GM19239 (cell line): ENCODE measurements around the gene PDE8B.

Experiments used
- DNase-seq: peaks from one replicate; pipeline ENCODE4 v3.0.0; 2011; ENCODE audit warnings: low spot score; ENCODE audit not compliant: insufficient read length
- FAIRE-seq: peaks from 2 replicates; lab custom pipeline; 2011; peaks lifted over from hg19 to GRCh38; lab: Jason Lieb, UNC

PDE8B gene

DNA sequence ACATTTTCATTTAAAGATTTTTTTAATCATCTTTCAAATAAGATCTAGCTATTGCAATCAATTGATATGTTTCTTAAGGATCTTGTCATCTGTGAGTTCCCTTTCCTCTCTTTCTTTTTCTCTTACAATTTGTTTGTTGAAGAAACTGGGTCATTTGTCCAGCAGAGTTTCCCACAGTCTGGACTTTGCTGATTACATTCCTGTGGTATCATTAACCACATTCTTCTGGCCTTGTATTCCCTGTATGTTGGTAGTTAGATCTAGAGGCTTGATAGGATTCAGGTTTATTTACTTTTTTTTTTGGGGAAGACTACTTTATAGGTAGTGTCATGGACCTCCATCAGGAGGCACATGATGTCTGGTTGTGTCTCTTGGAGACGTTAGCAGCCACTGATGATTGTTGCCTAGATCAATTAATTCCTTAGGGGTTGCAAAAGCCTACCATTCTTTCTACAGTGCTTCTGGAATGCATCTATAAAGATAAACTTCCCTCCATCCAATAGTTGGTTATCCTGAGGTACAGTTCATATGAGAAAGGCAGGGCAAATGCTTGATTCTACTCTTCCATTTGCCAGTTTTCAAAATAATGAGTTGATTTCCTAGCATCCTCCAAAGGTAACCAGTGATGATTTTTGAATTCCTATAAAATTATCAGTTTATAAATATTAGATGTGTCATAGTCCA is 14.3 kb downstream of the PDE8B start:
- FAIRE-seq (no peak), DNase-seq (no peak)

DNA sequence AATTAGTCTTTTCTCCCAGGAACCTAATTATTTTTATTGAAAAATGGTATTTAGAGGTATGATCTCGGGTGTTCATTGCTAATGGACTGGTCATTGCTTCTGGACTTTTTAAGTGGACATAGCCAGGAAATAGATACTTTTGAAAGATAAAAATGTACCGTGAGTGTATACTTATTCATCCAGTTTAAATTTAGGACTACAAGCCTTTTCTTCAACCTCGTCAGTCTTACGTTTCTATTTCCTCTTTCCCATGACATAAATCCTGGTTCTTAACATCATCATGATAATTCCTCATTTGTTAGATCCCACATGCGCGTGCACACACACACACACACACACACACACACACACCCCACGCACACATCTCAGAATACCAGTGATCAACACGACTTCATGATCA is 15.1 kb downstream of the PDE8B start:
- no peak for DNase-seq
- no peak for FAIRE-seq

DNA sequence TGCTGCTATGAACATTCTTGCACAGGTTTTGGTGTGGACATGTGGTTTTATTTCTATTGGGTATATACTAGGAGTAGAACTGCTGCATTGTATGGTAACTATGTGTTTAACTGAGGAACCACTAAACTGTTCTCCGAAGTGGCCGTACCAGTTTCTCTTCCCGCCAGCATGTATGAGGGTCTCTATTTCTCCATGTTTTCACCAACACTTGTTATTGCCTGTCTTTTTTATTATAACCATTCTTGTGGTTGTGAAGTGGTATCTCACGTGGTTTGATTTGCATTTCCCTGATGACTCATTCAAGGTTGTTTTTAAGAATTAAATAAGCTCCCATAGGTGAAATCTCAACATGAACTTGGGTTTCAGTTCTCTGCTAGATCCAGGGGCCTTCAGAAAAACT is 19.4 kb downstream of the PDE8B start:
- no peak for DNase-seq
- no peak for FAIRE-seq

- no peak for FAIRE-seq
- DNase-seq, result no peak
Observed at GRCh38 chr5:77230727-77231470, 20.4 kb downstream of the PDE8B start.

DNA sequence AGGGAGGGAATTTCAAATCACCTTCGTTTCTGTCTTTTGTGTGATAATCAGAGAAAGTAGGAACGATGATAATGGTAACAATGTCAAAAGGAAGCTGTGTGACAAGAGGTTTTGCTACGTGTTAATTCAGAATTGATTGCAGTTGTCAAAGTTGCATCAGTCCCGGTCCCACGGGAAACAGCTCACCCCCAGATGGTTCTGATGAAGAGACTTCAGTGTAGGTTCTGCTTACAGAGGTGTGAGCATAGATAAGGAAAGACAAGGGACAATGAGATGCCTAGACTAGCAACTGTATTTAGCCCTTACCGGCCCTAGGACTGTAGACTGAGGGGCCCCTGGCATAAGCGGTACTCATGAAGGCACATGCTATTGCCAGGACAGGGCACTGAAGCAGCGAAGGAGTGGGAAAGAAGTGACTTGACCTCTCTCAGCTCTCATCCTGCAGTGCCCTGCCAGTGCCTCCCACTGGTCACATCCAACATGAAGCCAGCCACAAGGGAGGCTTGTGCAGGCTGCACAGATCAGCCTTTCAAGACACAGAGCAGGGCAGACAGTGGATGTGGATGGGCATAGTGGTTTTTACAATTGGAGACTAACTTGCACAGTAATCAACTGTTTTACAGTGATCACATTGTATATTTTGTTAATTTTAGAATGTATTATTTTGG is 21.1 kb downstream of the PDE8B start:
- no peak for FAIRE-seq

GRCh38 chr5:77232574-77233358 is 22.3 kb downstream of the PDE8B start:
- FAIRE-seq (no peak), DNase-seq (no peak)

More for the DNA sequence above, 21.1 kb downstream of the PDE8B start:
- no peak for DNase-seq

GRCh38 chr5:77235846-77236721 is 25.6 kb downstream of the PDE8B start:
- FAIRE-seq (no peak), DNase-seq (no peak)

GRCh38 chr5:77239126-77239741 is 28.8 kb downstream of the PDE8B start:
- DNase-seq (no peak), FAIRE-seq (no peak)

GRCh38 chr5:77241444-77241843 is 31.0 kb downstream of the PDE8B start:
- no peak for DNase-seq
- FAIRE-seq, result no peak

GRCh38 chr5:77249475-77249874 is 39.0 kb downstream of the PDE8B start:
- DNase-seq (no peak), FAIRE-seq (no peak)

GRCh38 chr5:77250021-77250420 is 39.5 kb downstream of the PDE8B start:
- DNase-seq (no peak), FAIRE-seq (no peak)

DNA sequence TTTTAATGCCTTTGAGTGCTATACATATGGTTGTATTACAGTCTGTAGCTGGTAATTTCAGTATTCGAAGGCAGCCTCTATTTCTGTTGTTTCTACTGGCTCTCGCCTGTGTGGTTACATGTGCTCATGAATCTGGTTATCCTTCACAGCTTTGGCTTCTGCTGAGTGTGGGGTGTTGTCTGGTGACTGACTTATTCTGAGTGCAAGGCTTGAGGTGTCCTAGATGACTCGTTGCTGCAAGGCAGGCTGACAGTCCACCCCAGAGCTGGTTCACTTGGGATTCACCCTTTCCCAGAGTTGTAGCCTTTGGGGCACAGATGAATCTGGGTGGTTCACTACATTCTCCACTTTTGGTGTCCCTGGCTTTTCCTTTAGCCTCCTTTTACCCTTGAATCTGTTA is 41.4 kb downstream of the PDE8B start:
- FAIRE-seq (no peak), DNase-seq (no peak)

GRCh38 chr5:77255617-77256016 is 45.1 kb downstream of the PDE8B start:
- DNase-seq, result no peak
- FAIRE-seq, result no peak

GRCh38 chr5:77256406-77256805 is 45.9 kb downstream of the PDE8B start:
- DNase-seq (no peak), FAIRE-seq (no peak)

- no peak for FAIRE-seq
- no peak for DNase-seq
Observed at GRCh38 chr5:77258652-77259051, 48.2 kb downstream of the PDE8B start.

DNA sequence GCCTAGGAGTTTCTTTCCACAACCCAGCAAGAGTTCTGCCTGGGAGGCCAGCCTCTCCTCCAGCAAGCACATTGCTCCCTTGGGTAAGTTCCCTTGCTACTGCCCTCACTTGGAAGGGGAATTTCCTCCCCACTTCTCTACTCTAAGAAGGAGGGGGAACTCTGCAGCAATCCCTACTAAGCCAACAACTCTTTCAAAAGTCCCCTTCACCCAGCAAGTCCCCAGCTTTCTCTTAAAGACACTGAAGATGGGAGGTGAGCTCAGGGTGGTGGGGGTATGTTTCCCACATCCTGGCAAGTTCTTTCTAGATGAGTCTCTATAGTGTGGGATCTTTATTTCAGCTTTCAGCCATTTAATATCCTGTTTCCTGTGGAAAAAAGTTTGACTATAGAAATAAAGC is 49.0 kb downstream of the PDE8B start:
- no peak for DNase-seq
- FAIRE-seq, result no peak

DNA sequence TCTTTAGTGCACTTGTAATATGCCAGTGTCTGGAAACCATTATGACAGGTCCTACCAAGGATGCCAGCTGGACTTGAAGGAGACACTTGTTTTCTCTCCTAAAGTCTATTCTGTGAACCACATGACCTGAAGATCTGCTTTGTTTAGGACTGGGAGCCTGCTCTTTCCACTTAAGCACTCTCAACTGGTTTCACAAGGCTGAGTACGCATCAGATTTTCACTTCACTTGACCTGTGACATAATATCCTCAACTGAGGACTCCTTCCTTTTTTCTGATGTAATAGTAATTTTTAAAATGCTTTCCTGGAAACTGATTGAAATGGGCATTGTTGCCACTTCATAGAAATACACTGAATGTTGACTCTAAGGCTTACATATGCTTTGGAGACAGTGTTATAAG is 52.2 kb downstream of the PDE8B start:
- no peak for FAIRE-seq
- DNase-seq, result no peak

- no peak for DNase-seq
- FAIRE-seq, result no peak
Observed at GRCh38 chr5:77266291-77266690, 55.8 kb downstream of the PDE8B start.

DNA sequence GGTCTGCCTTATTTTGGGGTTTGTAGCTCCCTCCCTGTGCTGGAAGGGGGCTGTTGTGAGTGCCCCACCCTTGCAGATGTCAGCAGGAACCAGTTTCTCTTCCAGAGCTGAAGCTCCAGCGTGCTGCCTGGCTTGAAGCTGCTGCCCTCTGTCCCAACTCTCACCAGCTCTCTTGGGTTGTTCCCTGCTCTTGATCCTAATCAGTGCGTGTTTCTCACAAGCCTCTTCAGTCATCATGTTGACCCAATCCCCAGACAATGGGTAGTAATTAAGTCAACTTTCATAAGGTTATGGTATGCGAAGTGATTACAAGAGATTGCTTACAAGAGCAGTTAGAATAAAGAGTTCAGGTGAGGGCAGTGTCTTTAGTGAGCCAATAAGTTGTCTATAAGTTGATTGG is 57.0 kb downstream of the PDE8B start:
- no peak for DNase-seq
- FAIRE-seq, result no peak
